Renal cortex interstitium (tissue), 11 donors: ENCODE measurements around the gene CHCHD3. TPM values are rescaled to one million over a fixed set of nuclear protein-coding genes. Genes with fewer than 3 reads are reported as not detected.
A peak's percentile ranks its signal among the peaks of the same experiment; 100 is the strongest.
"Not testable (repeated sequence)": the region's sequence is repeated elsewhere in the genome, so short reads cannot be mapped to it uniquely, and the experiment has no call there.

Experiments
- DNase-seq, 11 donors: peaks; one replicate each; pipeline ENCODE4 v3.0.0-alpha.2; 2013; ENCODE audit warnings: low read depth in 9 of 11, low spot score in 4 of 11; ENCODE audit errors: extremely low read depth in 1 of 11
- polyA plus RNA-seq, 3 donors: library from polyadenylated mRNA; unstranded; fragments of 120-200 nt; gene quantifications; one replicate each; pipeline ENCODE4 v1.2.1, GENCODE V29; 2013; ENCODE audit not compliant: insufficient read length in 3 of 3

CHCHD3 gene
- polyA plus RNA-seq, 3 donors: 68.7 to 93.4 (median 86.2) TPM

GRCh38 chr7:132991615-132992587 lies 90.0 kb downstream of the CHCHD3 start:
- DNase-seq: no peak

GRCh38 chr7:132988117-132988516 lies 93.8 kb downstream of the CHCHD3 start:
- DNase-seq: no peak

- peak in 2 of 11 donors; percentile 31 to 40 for DNase-seq
These were observed 101.5 kb downstream of the CHCHD3 start for GRCh38 chr7:132980402-132980801.

- DNase-seq: no peak
These were observed 102.4 kb downstream of the CHCHD3 start for GRCh38 chr7:132979524-132979923.

- DNase-seq: no peak
These were observed 104.7 kb downstream of the CHCHD3 start for GRCh38 chr7:132977234-132977633.

GRCh38 chr7:132972745-132973144 lies 109.1 kb downstream of the CHCHD3 start:
- DNase-seq: peak in 2 of 11 donors; percentile 12 to 21

GRCh38 chr7:132970257-132970656 lies 111.6 kb downstream of the CHCHD3 start:
- DNase-seq: no peak

GRCh38 chr7:132969520-132969919 lies 112.4 kb downstream of the CHCHD3 start:
- no peak for DNase-seq

GRCh38 chr7:132967470-132967848 lies 114.4 kb downstream of the CHCHD3 start:
- not testable (repeated sequence) for DNase-seq

- DNase-seq: no peak
These were observed 115.0 kb downstream of the CHCHD3 start for GRCh38 chr7:132966754-132967469.

- DNase-seq: no peak
These were observed 115.9 kb downstream of the CHCHD3 start for GRCh38 chr7:132965951-132966350.

GRCh38 chr7:132964876-132965275 lies 117.0 kb downstream of the CHCHD3 start:
- DNase-seq: no peak

- DNase-seq: no peak
These were observed 122.0 kb downstream of the CHCHD3 start for GRCh38 chr7:132959891-132960290.

GRCh38 chr7:132956556-132956955 lies 125.3 kb downstream of the CHCHD3 start:
- no peak for DNase-seq

- DNase-seq: no peak
These were observed 128.4 kb downstream of the CHCHD3 start for GRCh38 chr7:132953468-132953867.

- no peak for DNase-seq
These were observed 131.2 kb downstream of the CHCHD3 start for GRCh38 chr7:132950725-132951124.

GRCh38 chr7:132947011-132947410 lies 134.9 kb downstream of the CHCHD3 start:
- no peak for DNase-seq

- DNase-seq: no peak
These were observed 137.1 kb downstream of the CHCHD3 start for GRCh38 chr7:132944774-132945173.

- DNase-seq: no peak
These were observed 138.2 kb downstream of the CHCHD3 start for GRCh38 chr7:132943645-132944044.

- DNase-seq: no peak
These were observed 139.2 kb downstream of the CHCHD3 start for GRCh38 chr7:132942701-132943100.
